ENCODE measurements around the gene IL4I1. TPM values are rescaled to one million over a fixed set of nuclear protein-coding genes. Genes with fewer than 3 reads are reported as not detected.

Gene IL4I1
- total RNA-seq, 4 donors from 2014 or later: 0.63 to 3.0 (median 1.7) TPM; not detected in 1

GRCh38 chr19:49872245-49873128 is 24.2 kb downstream of the IL4I1 start:
- Histone ChIP-seq H3K27ac (peak overlapping the region in 1 of 4 donors; percentile 20), H3K27me3 (no peaks in the 10 kb centered on the region), H3K4me3 (no peak overlapping the region), H3K36me3 (peaks cover 0 to 38% (median 0%) of the 10 kb centered on the region in 3 donors), H3K9me3 (no peaks in the 10 kb centered on the region), H3K4me1 (peaks cover 0 to 67% (median 25%) of the 10 kb centered on the region in 4 donors)
- DNase-seq (ENCODE audit: low spot score in 2 of 2): no peak
- 74 to 77% methylated on average over 15 to 22 of the region's 27 CpGs for WGBS, 2 donors
- TF ChIP-seq POLR2A (IDR thresholded peaks at IDR 0.05) (no peak), EP300 (IDR thresholded peaks at IDR 0.05) (no peak), CTCF (IDR thresholded peaks at IDR 0.05) (no peak)

- no peak overlapping the region for H3K4me3 ChIP-seq
- no peak overlapping the region for H3K27ac ChIP-seq
- DNase-seq (ENCODE audit: low spot score in 2 of 2): no peak
- WGBS, 2 donors: 84 to 92% methylated on average over 16 to 17 of the region's 17 CpGs
- H3K36me3 ChIP-seq: peaks cover 0 to 38% (median 0%) of the 10 kb centered on the region in 3 donors
- H3K27me3 ChIP-seq: no peaks in the 10 kb centered on the region
- TF ChIP-seq CTCF (IDR thresholded peaks at IDR 0.05) (no peak), POLR2A (IDR thresholded peaks at IDR 0.05) (no peak), EP300 (IDR thresholded peaks at IDR 0.05) (no peak)
- H3K9me3 ChIP-seq: no peaks in the 10 kb centered on the region
- peaks cover 0 to 72% (median 28%) of the 10 kb centered on the region in 4 donors for H3K4me1 ChIP-seq
Measured at GRCh38 chr19:49871349-49871985, 25.2 kb downstream of the IL4I1 start.

DNA sequence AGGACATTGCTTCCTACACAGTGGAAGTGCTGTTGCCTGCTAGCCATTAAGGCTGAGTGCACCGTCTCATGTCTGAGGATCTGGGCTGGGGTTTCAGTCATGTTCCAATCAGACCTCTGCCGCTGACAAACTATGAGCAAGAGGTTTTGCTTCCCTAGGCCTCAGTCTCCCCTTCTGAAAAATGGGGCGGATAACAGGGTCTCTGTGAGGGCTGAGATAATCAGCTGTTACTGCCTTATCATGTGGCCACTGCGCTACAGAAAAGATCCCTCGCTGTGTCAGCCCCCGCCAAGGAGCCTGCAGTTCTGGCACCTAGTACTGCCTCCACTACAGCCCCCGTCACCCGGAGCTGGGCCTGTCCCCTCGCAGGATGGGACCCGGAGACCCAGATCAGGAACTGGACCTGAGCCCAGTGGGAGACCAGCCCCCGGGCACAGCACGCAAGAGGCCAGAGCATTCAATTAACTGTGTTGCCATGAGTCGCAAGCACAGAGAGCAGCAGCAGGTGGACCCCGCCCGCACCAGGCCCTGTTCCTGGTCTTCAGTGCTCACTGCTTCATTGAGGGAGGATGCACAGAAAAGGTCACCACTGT is 26.3 kb downstream of the IL4I1 start:
- DNase-seq (ENCODE audit: low spot score in 2 of 2): no peak
- TF ChIP-seq CTCF (IDR thresholded peaks at IDR 0.05): no peak
- TF ChIP-seq POLR2A (IDR thresholded peaks at IDR 0.05): no peak
- Histone ChIP-seq H3K27ac (peak overlapping the region; percentile 73 to 97 (median 89)), H3K27me3 (no peaks in the 10 kb centered on the region), H3K36me3 (peaks cover 0 to 38% (median 0%) of the 10 kb centered on the region in 3 donors), H3K4me3 (peak overlapping the region; percentile 42 to 68 (median 63)), H3K9me3 (no peaks in the 10 kb centered on the region), H3K4me1 (peaks cover 0 to 79% (median 36%) of the 10 kb centered on the region in 4 donors)
- WGBS, 2 donors: 62 to 76% methylated on average over 8 to 15 of the region's 15 CpGs

DNA sequence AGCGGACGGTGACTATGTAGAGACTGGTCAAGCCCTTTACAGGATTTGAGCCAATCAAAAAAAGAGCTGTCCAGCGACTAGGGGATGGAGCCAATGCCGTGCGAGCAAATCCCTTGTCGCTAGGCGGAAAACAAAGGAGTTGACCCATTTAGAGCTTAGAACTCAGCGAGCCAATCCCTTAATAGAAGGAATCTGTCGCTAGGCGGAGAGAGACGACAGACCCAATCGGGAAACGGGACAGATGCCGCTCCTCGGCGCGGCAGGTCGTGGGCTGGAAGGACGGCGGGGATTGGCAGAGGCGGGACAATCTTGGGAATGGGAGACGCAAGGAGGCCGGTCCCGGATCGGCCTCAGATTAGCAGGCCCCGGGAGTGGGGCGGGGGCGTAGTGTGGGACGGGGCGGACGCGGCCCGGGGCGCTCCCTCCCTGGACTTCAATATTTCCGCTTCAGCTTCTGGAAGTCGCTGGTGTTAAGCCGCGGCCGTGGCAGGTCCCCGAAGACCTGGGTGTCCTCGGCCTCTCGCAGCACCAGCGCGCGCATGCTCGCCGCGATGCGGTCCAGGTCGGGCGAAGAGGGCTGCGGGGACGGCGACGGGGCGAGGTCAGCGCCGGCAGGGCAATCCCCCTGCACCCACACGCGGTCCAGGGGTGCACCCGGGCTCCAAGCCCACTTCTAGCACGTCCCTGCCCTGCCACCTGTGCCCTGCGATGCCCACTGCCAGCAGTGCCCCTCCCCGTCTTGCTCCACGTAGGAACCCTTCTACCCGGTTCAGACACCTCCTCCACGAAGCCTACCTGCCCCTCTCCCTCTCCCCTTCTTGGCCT is 27.0 kb downstream of the IL4I1 start:
- Histone ChIP-seq H3K27ac (peak overlapping the region; percentile 83 to 97 (median 90)), H3K27me3 (no peaks in the 10 kb centered on the region), H3K36me3 (peaks cover 0 to 37% (median 0%) of the 10 kb centered on the region in 3 donors), H3K4me1 (peaks cover 0 to 79% (median 36%) of the 10 kb centered on the region in 4 donors), H3K4me3 (peak overlapping the region; percentile 42 to 68 (median 63)), H3K9me3 (no peaks in the 10 kb centered on the region)
- TF ChIP-seq EP300 (IDR thresholded peaks at IDR 0.05) (peak; percentile 90 to 92), POLR2A (IDR thresholded peaks at IDR 0.05) (peak; percentile 43 to 88), CTCF (IDR thresholded peaks at IDR 0.05) (peak in 2 of 5 experiments; percentile 63 to 69)
- 1 to 2% methylated on average over 39 to 56 of the region's 67 CpGs for WGBS, 2 donors
- DNase-seq (ENCODE audit: low spot score in 2 of 2): peak; percentile 92 to 96
